ENCODE results near the gene IDH3G. TPM values are rescaled to one million over a fixed set of nuclear protein-coding genes. Genes with fewer than 3 reads are reported as not detected.

IDH3G gene
- total RNA-seq, 1 donor from 2014 or later: 50.2 TPM

GRCh38 chrX:153780678-153781427 lies 13.3 kb downstream of the IDH3G start, which contains the start of gene SRPK3:
SRPK3 (plus strand) TSS chrX:153781041; CDS start chrX:153781087, 46 bp downstream.
- no peaks in the 10 kb centered on the region for H3K36me3 Mint-ChIP-seq (ENCODE audit: low read depth)
- H3K4me3 Mint-ChIP-seq: peak within 1 kb of the TSS; percentile 55
- H3K27me3 Mint-ChIP-seq (ENCODE audit: low read depth): no peaks in the 10 kb centered on the region
- no peak for DNase-seq (ENCODE audit: low read depth, low spot score)
- H3K9me3 Mint-ChIP-seq: no peaks in the 10 kb centered on the region
- peak within 1 kb of the TSS; percentile 6 for H3K27ac Mint-ChIP-seq (ENCODE audit: unreplicated experiment)
- TF ChIP-seq, protein P1, sequence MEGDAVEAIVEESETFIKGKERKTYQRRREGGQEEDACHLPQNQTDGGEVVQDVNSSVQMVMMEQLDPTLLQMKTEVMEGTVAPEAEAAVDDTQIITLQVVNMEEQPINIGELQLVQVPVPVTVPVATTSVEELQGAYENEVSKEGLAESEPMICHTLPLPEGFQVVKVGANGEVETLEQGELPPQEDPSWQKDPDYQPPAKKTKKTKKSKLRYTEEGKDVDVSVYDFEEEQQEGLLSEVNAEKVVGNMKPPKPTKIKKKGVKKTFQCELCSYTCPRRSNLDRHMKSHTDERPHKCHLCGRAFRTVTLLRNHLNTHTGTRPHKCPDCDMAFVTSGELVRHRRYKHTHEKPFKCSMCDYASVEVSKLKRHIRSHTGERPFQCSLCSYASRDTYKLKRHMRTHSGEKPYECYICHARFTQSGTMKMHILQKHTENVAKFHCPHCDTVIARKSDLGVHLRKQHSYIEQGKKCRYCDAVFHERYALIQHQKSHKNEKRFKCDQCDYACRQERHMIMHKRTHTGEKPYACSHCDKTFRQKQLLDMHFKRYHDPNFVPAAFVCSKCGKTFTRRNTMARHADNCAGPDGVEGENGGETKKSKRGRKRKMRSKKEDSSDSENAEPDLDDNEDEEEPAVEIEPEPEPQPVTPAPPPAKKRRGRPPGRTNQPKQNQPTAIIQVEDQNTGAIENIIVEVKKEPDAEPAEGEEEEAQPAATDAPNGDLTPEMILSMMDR (conservative IDR thresholded peaks at IDR 0.05): no peak
- H3K4me1 Mint-ChIP-seq: peaks cover 8% of the 10 kb centered on the region

GRCh38 chrX:153779891-153780677 lies 14.1 kb downstream of the IDH3G start:
- Mint-ChIP-seq H3K4me3 (peak overlapping the region; percentile 55), H3K27me3 (ENCODE audit: low read depth) (no peaks in the 10 kb centered on the region), H3K27ac (ENCODE audit: unreplicated experiment) (peak overlapping the region; percentile 6), H3K36me3 (ENCODE audit: low read depth) (no peaks in the 10 kb centered on the region), H3K9me3 (no peaks in the 10 kb centered on the region), H3K4me1 (peaks cover 8% of the 10 kb centered on the region)
- TF ChIP-seq, protein P1 (conservative IDR thresholded peaks at IDR 0.05): no peak
- no peak for DNase-seq (ENCODE audit: low read depth, low spot score)

DNA sequence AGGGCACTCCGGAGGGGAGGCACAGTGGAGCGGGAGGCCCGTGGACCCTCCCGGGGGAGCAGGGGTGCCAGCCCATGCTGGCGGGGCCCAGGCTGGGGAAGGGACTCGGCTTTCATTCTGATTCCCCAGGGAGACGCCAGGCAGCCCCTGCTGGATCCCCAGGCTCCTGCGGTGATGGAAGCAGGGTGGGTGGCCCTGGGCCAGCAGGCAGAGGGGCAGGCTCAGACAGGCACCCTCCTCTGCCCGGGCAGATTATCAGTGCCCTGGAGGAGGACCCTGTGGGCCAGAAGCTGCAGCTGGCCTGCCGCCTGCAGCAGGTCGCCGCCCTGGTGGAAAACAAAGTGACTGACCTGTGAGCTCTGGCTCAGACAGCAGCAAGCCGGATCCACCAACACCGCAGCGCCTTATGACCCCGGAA lies 15.5 kb downstream of the IDH3G start:
- no peaks in the 10 kb centered on the region for H3K9me3 Mint-ChIP-seq
- peaks cover 8% of the 10 kb centered on the region for H3K4me1 Mint-ChIP-seq
- DNase-seq (ENCODE audit: low read depth, low spot score): no peak
- H3K27ac Mint-ChIP-seq (ENCODE audit: unreplicated experiment): no peak overlapping the region
- H3K27me3 Mint-ChIP-seq (ENCODE audit: low read depth): no peaks in the 10 kb centered on the region
- TF ChIP-seq, protein P1 (conservative IDR thresholded peaks at IDR 0.05): peak; percentile 27
- no peak overlapping the region for H3K4me3 Mint-ChIP-seq
- no peaks in the 10 kb centered on the region for H3K36me3 Mint-ChIP-seq (ENCODE audit: low read depth)

- Mint-ChIP-seq H3K27me3 (ENCODE audit: low read depth) (no peaks in the 10 kb centered on the region), H3K36me3 (ENCODE audit: low read depth) (no peaks in the 10 kb centered on the region), H3K9me3 (no peaks in the 10 kb centered on the region), H3K27ac (ENCODE audit: unreplicated experiment) (no peak overlapping the region), H3K4me3 (no peak overlapping the region), H3K4me1 (peaks cover 8% of the 10 kb centered on the region)
- DNase-seq (ENCODE audit: low read depth, low spot score): no peak
- TF ChIP-seq, protein P1 (conservative IDR thresholded peaks at IDR 0.05): no peak
These were observed 16.0 kb downstream of the IDH3G start for GRCh38 chrX:153778181-153778580.

GRCh38 chrX:153777261-153778090 lies 16.7 kb downstream of the IDH3G start:
- Mint-ChIP-seq H3K9me3 (no peaks in the 10 kb centered on the region), H3K4me1 (peaks cover 8% of the 10 kb centered on the region), H3K27me3 (ENCODE audit: low read depth) (no peaks in the 10 kb centered on the region), H3K27ac (ENCODE audit: unreplicated experiment) (no peak overlapping the region), H3K36me3 (ENCODE audit: low read depth) (no peaks in the 10 kb centered on the region), H3K4me3 (no peak overlapping the region)
- TF ChIP-seq, protein P1 (conservative IDR thresholded peaks at IDR 0.05): no peak
- no peak for DNase-seq (ENCODE audit: low read depth, low spot score)

All from neural crest cell (in vitro differentiated cells).